HL-60 (cell line): ENCODE results near the gene EPS8.

ENCODE experiments used
- DNase-seq, 2 experiments: peaks; one replicate each; pipeline ENCODE4 v3.0.0-alpha.2; 2010 to 2020; ENCODE audit warnings: low read depth in 1 of 2, low spot score in 1 of 2
- H3K27ac ChIP-seq: fragments of 250-450 bp; sonication (Bioruptor Pico); replicated peaks from 2 replicates; pipeline ENCODE4 v1.5.1; 2020; ENCODE audit warnings: mild to moderate bottlenecking, moderate library complexity
- H3K27me3 ChIP-seq: fragments of 250-450 bp; sonication (Bioruptor Pico); 2 replicates; pipeline ENCODE4 v1.5.1; 2021; ENCODE audit warnings: mild to moderate bottlenecking, moderate library complexity; ENCODE audit not compliant: insufficient read depth, poor library complexity, severe bottlenecking
- H3K4me3 ChIP-seq: replicated peaks from 2 replicates; pipeline ENCODE4 v1.5.1; 2011; ENCODE audit warnings: mild to moderate bottlenecking, control low read depth, low read length; ENCODE audit not compliant: insufficient read depth
- GABPA ChIP-seq: IDR thresholded peaks from 2 replicates; pipeline ENCODE4 v1.6.1; 2012; ENCODE audit warnings: low read depth
- POLR2AphosphoS5 ChIP-seq: IDR thresholded peaks from 2 replicates; pipeline ENCODE4 v1.6.1; 2012; ENCODE audit warnings: low read depth
- REST ChIP-seq: IDR thresholded peaks from 2 replicates; pipeline ENCODE4 v1.6.1; 2012; ENCODE audit warnings: low read depth; ENCODE audit not compliant: insufficient replicate concordance
- SPI1 ChIP-seq: IDR thresholded peaks from 2 replicates; pipeline ENCODE4 v1.6.1; 2012; ENCODE audit warnings: low read depth, mild to moderate bottlenecking, borderline replicate concordance
- TF ChIP-seq, protein P1 (sequence below): IDR thresholded peaks from one replicate; pipeline ENCODE4 v1.5.1; 2011; ENCODE audit warnings: low read length, control low read depth, inconsistent platforms; ENCODE audit not compliant: insufficient read depth

The EPS8 gene

DNA sequence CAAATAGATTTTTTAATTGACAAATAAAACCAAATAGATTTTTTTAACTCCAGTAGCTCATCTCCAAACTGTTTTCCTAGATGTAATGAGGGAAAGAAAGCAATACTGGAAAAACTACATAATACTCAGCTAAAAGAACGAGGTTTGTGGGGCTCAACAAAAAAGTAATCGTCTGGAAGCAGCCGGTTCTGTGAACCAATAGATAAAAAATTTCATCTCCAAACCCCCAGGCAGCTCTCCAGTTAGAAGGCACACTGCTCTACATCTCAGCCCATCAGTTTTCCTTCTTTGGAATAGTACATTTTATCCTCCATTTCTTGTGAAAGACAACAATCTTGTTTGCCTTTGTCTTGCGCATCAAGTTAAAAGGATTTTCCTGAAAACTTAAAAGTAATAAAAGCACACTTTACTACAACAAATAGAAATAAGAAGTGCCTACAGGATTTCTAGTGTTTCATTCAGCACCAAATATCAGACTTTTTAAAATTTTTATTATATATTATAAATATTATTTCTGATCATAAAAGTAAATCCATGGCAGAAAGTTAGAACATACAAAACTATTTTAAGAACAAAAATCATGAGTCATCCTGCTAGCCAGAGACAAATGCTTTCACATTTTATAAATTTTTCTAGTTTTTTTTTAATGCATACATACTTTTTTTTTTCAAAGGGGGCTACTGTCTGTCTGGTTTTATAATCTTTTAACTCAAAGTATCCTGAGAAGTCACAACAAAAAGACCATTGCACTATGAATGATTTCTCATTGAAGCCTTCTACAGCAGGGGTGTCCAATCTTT, 67.7 kb downstream of the EPS8 start:
- no peak for DNase-seq
- TF ChIP-seq, protein P1, sequence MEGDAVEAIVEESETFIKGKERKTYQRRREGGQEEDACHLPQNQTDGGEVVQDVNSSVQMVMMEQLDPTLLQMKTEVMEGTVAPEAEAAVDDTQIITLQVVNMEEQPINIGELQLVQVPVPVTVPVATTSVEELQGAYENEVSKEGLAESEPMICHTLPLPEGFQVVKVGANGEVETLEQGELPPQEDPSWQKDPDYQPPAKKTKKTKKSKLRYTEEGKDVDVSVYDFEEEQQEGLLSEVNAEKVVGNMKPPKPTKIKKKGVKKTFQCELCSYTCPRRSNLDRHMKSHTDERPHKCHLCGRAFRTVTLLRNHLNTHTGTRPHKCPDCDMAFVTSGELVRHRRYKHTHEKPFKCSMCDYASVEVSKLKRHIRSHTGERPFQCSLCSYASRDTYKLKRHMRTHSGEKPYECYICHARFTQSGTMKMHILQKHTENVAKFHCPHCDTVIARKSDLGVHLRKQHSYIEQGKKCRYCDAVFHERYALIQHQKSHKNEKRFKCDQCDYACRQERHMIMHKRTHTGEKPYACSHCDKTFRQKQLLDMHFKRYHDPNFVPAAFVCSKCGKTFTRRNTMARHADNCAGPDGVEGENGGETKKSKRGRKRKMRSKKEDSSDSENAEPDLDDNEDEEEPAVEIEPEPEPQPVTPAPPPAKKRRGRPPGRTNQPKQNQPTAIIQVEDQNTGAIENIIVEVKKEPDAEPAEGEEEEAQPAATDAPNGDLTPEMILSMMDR: no peak
- no peak overlapping the region for H3K4me3 ChIP-seq
- H3K27me3 ChIP-seq: no peaks in the 10 kb centered on the region
- no peak overlapping the region for H3K27ac ChIP-seq

DNA sequence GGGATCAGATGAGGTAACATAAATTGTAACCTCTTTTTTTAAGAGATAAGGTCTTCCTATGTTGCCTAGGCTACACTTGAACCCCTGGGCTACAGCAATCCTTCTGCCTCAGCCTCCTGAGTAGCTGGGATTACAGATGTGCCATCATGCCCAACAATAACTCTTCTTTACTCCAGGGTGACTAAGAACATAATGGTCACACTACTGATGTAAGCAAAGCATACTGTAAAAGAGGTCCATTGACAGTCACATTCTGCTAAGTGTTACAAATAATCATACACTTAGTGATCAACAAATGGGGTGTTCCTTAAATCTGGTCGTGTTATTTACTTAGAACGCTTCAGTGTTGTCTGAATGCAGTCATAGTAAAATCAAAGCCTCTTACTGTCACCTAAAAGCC, 68.9 kb downstream of the EPS8 start:
- no peak for DNase-seq

DNA sequence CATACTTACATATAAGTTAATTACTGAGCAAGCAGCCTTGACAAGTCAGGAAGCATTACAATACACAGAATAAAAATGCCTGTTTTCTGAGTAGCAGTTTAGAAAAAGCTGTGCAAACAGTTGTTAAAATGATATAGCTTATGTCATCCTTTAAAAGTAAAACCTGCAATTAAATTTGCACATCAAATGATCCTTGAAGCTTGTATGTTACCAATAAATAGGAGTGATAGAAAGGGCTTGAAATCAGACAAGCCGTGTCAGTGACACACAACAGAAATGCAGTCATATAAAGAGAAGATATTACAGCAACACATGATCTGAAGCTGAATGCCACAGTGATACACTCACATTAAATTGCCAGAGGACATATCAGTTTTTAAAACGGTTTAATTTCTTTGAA, 70.0 kb downstream of the EPS8 start:
- Histone ChIP-seq H3K27me3 (no peaks in the 10 kb centered on the region), H3K27ac (no peak overlapping the region), H3K4me3 (no peak overlapping the region)
- TF ChIP-seq, protein P1: no peak
- no peak for TF ChIP-seq POLR2AphosphoS5
- TF ChIP-seq GABPA: no peak
- TF ChIP-seq SPI1: no peak
- TF ChIP-seq REST: no peak
- no peak for DNase-seq

More for the DNA sequence above, 68.9 kb downstream of the EPS8 start:
- TF ChIP-seq GABPA: no peak
- no peak for TF ChIP-seq POLR2AphosphoS5
- no peak for TF ChIP-seq REST
- no peak for TF ChIP-seq SPI1
- TF ChIP-seq, protein P1: no peak
- H3K27ac ChIP-seq: no peak overlapping the region
- no peaks in the 10 kb centered on the region for H3K27me3 ChIP-seq
- no peak overlapping the region for H3K4me3 ChIP-seq

DNA sequence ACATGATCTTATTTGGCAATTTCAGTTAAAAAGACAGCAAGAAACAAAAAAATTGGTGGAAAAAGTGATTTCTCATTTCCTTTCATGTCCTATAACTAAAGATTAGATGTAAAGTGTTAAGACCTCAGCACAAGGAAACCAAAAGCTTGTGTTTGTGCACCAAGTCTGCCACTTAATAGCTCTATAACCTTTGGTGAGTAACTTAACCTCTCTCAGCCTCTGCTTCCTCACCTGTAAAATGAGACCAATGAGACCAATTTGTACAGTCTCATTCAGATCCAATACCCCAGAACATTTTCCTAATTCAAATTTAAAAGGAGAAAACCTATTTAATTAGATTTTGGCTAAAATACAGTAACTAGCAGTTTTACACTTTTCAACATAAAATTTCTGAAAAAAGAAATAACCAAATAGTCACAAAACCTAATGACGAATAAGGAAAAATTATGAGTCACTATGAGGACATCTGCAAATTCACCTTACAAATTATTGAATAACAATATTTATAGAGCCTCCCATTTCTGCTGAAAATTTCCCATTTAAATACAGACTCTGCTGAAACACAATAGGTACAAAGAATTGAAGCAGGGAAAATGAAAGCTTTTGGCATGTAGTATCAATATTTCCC, 71.1 kb downstream of the EPS8 start:
- Histone ChIP-seq H3K4me3 (no peak overlapping the region), H3K27me3 (no peaks in the 10 kb centered on the region), H3K27ac (no peak overlapping the region)
- no peak for DNase-seq
- no peak for TF ChIP-seq SPI1
- TF ChIP-seq, protein P1: no peak
